ENCODE measurements around the gene SNX25.

Gene SNX25

DNA sequence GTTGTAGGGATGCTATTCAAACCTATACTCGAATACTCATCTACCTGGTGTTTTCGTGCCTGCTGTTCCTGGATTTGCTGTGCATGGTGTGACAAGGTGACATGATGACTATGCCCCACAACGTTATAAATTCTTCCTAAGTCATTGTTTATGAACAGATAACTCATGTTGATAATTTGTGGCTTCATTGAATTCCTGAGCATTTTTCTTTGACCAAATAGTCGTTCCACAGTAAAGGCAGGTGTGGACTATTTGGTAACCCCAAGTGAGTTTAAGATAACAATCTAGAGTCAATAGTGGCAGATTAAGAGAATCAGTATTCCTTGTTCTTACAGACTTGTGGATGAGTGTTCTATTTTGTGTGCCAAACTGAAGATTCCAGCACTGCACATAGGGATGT is 59.9 kb downstream of the SNX25 start:
- DNase-seq, result no peak

DNA sequence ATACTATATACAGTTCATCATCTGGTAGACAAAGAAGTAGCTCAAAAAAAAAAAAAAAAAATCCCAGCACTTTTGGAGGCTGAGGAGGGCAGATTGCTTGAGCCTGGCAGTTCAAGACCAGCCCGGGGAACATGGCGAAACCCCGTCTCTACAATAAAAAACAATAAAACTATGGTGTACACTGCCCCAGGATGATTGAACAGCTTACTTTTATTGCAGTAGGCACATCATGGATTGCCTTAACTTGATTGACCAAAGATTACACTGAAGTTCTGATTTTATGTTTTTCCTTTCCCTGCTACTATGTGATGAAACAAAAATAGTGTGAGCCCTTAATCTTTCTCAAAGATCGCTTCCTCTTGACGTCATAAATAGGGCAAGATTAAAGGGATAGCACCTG is 60.6 kb downstream of the SNX25 start:
- DNase-seq, result no peak

DNA sequence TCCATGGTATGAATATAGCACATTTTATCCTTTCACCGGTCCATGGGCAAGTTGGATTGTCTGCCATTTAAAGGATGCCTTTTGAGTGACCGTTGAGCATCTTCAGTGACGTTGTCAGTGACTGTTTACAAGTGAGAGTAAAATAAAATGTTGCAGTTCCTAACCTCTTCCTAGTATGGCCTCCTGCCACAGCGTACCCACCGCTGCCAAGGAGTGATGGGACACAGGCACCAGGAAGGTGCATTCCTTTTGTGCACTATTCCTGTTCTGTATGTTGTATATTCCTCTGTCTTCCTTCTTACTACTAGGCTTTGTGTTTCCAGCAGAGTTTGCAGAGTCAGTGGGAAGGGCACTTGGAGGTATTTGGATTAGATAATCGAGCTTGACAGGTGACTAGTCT is 61.5 kb downstream of the SNX25 start:
- DNase-seq, result no peak

DNA sequence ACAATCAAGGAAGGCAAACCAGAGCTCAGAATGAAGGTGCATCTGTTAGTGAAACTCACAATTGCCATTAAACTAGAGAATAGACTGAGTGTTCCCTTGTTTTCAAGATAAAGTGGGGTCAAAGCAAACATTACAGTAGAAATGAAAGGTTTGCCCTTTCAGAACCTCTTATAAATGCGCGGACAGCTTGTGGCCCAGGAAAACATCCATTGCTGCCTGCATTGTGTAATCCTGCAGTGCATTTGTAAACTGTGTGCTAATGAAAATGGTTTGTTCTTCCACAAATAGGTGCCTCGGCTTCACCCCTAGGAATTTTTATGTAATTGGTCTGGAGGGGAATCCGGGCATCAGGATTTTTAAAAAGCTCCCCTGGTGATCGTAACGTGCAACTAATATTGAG is 62.8 kb downstream of the SNX25 start:
- DNase-seq, result no peak

DNA sequence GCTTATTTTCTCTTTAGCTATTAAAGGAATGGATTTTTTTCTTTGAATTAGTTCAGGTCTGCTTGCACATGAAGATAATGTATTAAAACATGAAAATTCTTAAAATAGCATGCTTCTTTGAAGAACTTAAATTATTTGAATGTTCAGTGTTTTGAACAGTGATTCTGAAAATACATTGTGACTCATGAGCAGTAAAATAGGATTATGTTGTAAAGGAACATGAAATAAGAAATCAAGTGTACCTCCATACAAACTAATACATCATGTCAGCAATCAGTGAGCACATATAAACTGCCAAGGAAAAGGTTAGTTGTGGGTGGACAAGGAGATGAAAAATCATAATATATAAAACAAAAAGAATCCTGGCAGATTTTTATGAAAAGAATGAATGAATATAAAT is 66.1 kb downstream of the SNX25 start:
- DNase-seq, result no peak

DNA sequence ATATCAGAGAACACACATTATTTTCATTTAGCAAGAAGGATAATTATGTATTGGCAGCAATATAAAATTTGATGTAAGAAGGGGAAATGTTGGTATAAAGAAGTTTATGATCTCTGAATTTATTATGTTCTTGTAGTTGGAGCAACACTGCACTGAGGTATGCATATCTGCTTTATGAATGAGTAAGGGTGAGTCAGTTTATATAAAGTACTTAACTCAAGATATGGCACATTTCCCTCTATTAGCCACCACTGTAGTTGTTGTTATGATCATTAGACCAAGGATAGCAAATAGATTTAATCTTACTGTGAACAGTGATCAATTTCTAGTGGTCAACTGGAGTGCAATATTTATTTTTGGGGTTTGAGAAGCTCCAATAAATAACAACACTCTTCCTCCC is 66.6 kb downstream of the SNX25 start:
- DNase-seq, result no peak

DNA sequence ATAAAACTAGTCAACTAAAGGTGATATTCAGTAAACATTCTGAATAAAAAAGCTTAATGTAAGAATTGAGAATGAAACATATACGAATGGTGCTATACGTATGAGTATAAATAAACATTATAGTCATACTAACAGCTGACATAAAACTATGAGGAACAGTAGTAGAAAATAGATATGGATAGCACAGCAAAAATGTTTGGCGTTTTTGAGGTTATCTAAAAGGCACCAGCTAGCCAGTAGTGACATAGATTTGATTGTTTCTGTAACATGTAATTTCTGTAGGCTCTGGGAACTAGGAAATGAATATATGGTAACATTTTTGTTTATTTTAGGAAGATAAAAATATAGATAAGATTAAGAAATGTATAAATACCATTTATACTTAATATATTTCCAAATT is 69.3 kb downstream of the SNX25 start:
- DNase-seq, result no peak

DNA sequence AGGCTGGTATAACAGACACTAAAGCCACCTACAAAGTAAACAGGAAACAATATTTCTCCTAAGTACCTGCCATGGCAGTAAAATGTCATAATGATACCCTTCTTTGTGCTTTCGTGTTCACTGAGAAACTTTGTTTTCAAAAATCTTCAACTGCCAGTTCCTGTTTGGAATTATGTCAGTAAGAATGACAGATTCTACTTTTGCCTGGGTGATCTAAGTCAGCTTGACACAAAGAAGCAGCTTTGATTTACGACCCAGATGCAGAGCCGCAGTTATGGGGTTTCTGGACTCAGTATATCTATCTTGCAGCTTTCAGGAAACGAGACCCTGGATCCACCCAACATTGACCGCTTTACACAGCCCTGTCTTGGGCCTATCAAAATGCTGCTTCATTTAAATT is 71.2 kb downstream of the SNX25 start:
- no peak for DNase-seq

DNA sequence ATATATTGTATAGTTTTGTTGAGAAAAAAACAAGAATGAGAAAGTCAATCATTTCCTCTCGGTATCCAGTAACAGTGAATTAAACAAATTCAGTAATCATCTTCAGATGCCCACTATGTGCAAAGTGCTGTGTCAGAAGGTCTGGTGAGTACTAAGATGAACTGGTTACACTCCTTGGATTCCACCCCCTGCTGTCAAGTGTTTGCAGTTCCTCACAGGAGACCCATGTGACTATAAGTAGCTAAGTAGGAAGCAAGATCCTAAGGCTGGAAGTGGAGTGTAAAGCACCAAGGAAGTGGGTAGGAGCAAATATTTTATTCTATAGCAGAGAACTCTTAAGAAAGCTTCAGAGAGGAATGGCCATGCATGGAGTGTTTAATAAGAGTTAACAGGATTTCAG is 73.6 kb downstream of the SNX25 start:
- no peak for DNase-seq

DNA sequence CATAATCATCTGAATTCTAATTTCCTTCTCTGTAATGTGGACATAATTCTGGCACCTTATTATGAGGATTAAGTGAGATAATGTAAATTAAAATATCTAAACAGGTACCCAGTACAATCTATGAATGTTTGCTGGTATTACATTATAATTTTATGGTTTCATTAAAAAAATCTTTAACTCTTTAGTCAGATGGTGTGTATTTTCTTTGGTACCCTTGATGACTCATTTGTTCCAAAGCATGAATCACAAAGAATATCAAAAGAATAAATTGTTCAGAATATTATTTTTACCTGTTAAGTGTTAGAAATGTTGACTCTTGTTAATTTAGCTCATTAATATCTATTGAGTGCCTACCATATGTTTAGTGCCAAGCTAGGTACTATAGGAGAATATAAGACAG is 74.3 kb downstream of the SNX25 start:
- no peak for DNase-seq

DNA sequence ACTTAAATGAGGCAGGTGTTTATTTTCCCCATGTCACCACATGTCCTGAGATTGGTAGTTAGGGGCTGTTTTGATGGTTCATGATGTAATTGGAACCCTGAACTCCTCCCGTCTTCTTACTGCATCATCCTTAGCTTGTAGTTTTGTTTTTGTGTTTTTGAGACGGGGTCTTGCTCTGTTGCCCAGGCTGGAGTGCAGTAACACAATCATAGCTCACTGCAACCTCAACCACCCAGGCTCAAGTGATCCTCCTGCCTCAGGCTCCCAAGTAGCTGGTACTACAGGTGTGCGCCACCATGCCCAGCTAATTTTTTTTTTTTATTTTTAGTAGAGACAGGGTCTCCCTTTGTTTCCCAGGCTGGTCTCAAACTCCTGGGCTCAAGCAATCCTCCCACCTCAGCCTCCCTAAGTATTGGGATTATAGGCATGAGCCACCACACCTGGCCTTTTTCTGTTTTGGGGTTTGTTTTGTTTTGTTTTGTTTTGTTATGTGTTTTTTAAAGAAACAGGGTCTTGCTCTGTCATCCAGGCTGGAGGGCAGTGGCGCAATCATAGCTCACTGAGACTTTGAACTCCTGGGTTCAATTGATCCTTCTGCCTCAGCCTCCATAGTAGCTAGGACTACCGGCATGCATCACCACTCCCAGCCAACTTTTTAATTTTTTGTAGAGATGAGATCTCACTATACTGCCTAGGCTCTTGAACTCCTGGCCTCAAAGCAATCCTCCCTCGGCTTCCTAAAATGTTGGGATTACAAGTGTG is 76.4 kb downstream of the SNX25 start:
- no peak for DNase-seq

DNA sequence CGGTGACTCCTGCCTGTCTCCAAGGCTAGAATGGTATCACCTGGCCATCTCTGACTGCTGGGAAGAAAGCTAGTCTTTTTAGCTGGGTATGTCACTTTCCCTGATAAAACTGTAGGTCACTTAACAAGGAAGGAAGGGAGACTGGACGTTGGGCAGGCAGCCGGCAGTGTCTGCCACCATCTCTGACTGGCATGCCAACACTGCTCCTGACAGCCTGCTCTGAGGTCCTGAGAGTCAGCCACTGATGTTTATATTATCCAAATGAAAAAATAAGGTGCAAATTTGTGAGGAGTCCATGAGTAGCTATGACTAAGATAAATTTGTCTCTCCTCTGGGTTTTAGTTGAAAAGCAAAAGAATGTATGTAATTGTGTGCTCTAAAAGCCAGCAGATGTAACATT is 77.2 kb downstream of the SNX25 start:
- no peak for DNase-seq

DNA sequence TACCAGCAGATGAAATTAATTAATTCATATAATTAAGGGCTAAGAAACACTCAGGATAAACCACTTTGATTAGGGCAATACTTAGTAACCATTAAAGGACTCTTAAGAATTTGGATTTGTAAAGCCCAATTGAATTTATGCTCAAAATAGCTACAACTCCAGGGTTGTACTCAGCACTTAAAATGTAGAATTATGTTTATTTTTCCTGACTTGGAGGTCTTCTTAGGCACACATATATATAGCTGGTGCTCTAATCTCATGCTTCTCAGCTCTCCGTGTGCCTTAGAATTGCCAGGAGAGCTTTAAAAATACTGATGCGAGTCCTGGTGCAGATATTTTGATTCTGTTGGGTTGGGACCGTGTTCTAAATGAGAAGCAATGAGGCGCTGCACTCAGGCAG is 77.6 kb downstream of the SNX25 start:
- no peak for DNase-seq

DNA sequence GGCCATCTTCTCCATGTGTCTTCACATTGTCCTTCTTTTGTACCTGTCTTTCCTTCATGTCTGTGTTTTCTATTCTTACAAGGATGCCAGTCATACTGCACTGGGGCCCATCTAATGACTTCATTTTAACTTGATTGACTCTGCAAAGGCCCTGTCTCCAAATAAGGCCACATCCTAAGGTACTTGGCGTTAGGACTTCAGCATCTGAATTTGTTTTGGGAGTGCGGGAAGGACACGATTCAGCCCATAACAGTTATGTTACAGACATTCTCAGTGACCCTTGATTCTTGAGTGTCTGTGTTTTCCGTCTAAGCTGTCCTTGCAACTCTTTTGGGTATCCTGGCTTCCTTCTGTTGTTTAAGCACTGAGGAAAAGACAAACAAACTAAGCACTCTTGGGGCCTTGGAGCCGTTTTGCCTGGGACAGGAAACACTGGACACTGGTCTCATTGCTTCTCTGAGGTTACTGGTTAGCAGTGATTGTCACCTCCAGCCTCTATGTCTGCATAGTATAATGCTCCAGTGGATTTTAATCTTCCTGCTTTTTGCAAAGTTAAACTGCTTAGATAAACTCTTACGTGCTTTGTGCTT is 80.7 kb downstream of the SNX25 start:
- DNase-seq, result no peak

DNA sequence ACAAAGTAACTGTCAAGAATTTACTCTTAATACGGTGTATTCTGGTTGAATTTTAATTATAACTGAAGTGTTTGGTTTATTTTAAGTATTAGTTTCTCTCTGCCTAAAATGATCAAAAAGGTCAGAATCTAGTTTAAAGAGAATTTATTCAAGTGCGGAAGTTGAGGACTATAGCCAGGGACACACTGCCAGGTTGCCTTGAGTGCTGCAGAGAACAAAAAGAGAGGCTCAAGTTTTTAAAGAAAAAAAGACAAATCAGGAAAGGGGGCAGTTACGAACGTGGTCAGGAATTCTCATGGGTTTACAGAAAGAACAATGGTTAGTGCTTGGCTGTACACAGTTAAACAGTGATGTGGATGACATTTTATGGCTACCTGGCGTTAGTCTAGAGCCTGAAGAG is 81.3 kb downstream of the SNX25 start:
- no peak for DNase-seq

DNA sequence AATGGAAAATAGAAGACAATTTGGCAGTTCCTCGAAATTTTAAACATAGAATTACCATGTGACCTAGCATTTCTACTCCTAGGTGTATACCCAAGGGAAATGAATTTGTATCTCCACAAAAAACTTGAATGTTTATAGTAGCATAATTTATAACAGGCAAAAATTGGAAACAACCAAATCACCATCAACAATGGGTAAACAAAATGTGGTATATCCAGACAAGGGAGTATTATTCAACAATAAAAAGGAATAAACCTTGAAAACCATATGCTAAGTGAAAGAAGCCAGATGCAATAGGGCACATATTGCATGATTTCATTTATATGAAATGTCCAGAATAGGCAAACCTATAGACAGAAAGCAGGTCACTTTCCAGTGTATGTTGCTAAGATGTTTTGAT is 83.8 kb downstream of the SNX25 start:
- DNase-seq, result no peak

DNA sequence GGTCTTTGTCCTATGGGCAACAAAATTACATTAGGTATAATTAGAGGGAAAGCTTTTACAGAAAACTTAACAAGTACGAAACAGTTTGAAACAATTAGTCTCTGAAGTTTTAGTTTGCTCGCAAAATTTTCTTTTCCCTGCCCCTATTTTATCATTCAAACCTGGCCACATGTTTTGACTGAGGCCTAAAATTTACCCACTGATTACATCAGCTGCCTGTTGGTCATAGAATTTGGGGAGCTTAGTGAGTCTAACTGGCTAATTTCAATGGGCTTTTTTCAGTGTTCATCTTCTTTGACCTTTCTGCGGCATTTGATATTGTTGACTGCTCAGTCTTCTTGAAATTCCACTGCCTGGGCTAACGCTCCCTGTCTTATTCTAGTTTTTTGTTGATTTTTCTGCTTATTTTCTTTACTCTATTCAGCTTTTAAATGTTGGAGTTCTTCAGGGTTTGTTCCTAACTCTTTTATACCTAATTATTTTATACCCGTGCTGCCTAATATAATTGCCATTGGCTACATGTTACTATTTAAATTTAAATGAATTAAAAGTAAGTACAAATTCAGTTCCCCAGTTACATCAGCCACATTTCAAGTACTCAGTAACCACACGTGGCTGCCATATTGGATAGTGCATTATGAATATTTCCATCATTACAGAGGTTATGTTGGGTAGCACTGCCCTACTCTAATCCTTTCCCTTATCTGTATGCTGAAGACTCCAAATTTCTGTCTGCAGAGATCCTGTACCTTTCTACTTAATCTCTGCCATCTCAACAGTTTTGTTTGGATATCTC is 87.5 kb downstream of the SNX25 start:
- no peak for DNase-seq

DNA sequence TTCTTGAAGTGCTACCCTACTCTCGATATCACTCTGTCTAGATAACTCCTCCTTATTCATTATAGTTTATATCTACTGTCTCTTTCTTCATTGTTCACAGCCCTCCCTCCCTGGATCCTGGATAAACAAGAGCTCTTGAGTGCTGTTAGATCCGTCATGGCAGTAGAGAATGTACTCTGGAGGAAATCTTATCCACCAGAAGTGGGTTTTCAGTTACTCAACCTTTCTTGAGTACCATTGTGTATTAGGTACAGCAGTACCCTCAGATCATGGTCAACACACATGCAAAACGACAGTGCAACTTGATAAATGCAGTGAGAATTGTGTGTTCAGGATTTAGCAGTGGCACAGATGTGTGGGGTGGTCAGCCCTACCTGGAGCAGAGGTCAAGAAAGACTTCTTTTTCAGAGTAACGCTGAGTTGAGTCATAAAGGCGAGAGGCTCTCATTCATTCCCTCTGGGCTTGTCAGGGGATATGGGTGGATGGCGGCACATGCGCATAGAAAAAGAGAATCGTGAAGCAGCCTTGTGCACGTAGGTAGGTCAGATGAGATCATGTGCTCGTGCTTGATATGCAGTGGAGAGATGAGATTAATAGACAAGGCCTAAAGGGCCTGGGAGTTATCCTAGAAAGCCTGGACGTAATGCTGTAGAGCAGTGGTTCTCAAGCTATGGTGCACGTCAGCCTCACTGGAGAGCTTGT is 89.5 kb downstream of the SNX25 start:
- DNase-seq, result no peak

DNA sequence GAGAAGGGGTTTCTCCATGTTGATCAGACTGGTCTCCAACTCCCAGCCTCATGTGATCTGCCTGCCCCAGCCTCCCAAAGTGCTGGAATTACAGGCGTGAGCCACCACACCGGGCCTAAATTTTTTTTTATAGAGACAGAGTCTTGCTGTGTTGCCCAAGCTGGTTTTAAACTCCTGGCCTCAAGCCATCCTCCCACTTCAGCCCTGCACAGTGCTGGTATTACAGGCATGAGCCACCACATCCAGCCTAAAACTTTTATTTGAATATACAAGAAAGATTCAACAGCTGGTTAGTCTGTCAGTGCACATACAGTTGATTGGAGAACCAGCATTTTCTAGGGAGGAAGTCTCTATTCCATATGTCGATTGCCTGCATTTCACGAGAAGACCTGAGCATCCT is 95.1 kb downstream of the SNX25 start:
- DNase-seq, result no peak

DNA sequence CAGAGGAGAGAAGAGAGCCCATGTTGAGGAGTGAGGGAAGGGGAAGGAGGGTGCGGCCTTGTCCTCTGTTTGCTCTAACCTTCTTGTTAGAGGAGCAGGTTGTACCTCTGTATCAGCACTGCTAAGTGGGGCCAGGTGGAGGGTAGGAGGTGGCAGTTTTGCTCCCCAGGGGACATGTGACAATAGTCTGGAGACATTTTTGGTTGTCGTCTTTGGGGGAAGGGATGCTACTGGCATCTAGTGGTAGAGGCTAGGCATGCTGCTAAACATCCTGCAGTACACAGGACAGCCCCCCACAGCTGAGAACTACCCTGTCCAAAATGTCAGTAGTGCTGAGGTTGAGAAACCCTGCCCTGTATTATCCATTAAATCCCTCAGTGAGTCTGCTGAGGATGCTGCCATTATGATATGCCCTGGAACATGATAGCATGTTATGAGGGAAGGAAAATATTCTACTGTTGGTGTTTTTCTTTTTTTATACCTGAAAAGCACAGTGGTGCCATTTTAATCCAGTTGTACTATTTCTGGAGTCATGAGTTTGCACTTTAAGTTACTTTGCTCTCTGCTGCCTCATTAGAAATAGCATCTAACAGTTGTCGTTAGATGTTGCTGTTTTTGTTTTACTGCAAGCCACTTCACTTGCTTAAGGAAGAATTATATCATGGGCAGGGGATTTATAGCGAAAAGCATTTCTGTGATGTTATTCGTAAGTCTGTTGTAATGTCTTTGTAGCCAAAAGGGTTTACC is 95.7 kb downstream of the SNX25 start:
- DNase-seq, result peak; percentile 34

DNA sequence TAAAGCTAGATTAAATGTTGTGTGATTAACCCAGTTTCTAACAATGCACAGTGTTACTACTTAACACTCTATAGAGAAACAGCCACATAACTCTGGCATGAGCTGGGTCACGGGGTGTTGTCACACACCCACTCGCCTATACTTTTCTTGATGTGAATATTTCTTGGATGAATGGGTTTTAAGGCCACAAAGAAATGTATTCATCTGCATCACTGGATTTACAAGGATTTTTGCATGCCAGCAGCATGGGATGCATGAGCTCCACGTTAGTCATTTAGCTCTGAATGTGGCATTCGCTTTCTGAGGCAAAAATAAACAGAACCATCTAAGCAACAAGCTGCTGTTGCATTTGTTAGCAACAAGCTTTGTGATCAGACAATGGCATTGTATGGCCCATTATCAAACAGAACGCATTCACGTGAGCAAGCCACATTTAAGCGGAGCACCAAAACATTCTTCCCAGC is 96.6 kb downstream of the SNX25 start:
- peak; percentile 12 for DNase-seq

DNA sequence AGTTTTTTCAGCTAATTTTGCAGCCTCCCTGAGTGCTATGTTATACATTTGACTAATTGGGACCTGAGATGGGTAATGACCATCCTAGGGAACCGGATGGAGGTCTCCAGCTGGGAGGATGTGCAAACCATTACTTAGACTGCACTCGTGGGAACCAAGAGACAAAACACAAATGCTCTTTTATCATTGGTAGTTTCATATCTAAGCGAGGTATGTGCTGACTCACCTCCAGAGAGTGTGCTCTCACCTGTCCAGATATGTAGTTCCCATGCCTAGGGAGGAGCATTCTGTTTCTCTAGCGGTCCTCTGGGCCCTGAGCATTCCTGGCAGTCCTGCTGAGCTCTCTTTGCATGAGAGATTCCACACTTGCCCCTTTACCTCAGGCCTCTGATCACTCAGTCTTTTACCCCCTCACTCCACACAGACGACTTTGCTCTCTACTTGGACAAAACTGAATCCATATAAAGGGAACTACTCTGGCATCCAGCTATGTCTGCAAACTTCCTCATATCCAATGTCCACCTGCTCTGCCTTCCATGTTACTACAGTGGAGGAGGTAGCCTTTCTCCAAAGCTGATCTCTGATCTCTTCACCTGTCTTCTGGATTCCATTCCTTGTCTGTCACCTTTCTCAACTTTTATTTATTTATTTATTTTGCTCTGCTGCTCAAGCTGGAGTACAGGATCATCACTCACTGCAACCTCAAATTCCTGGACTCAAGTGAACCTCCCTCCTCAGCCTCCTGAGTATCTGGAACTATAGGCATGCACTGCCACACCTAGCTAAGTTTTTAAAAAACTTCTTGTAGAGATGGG is 97.9 kb downstream of the SNX25 start:
- DNase-seq, result no peak

All from midbrain (tissue), 1 donor.